B cell (primary cell): Measurements from ENCODE around the gene IL36RN. TPM values are rescaled to one million over a fixed set of nuclear protein-coding genes. Genes with fewer than 3 reads are reported as not detected.

Source experiments
- ATAC-seq: fragments of 200-7000 bp; cut with Tn5 transposase; one replicate; pipeline ENCODE4 v1.10.0; 2021; ENCODE audit warnings: low read depth, mild to moderate bottlenecking, moderate number of reproducible peaks, moderate library complexity
- CTCF ChIA-PET: fragments of 350-600 bp; sonication (Branson Sonifier 250); formaldehyde crosslinking; loops from one replicate; lab custom pipeline; 2021; ENCODE audit warnings: antibody characterized with exemption, inconsistent platforms; lab: Charles Lee
- POLR2A ChIA-PET: fragments of 350-600 bp; sonication (Branson Sonifier 250); formaldehyde crosslinking; loops from one replicate; lab custom pipeline; 2021; ENCODE audit warnings: antibody characterized with exemption; lab: Charles Lee
- DNase-seq: peaks from one replicate; pipeline ENCODE4 v3.0.0; 2013
- H2AFZ ChIP-seq: 2 replicates; pipeline ENCODE4 v1.6.1; 2012; ENCODE audit warnings: mild to moderate bottlenecking, low read depth, low read length; ENCODE audit not compliant: insufficient read depth, poor library complexity, severe bottlenecking
- H3K27ac ChIP-seq, 2 donors: 1 replicate in 1 of 2; 2 replicates in 1 of 2; pipeline ENCODE4 v1.5.1; 2012 to 2013; ENCODE audit warnings: low read length in 2 of 2, mild to moderate bottlenecking in 2 of 2, moderate library complexity in 1 of 2
- H3K27me3 ChIP-seq, 4 experiments: fragments of 200-600 bp in 1 of 4; sonication (generic) in 1 of 4; replicated peaks in 1 of 4; 1 replicate in 2 of 4; 2 replicates in 2 of 4; pipeline versions ENCODE4 v1.6.1 to v1.7.0; 2013 to 2016; ENCODE audit warnings: low read length in 3 of 4, mild to moderate bottlenecking in 2 of 4, mixed read lengths in 1 of 4, moderate library complexity in 1 of 4; ENCODE audit not compliant: insufficient read depth in 4 of 4, control insufficient read depth in 3 of 4; ENCODE audit errors: control extremely low read depth in 1 of 4
- H3K36me3 ChIP-seq, 2 experiments: replicated peaks in 1 of 2; 1 replicate in 1 of 2; 2 replicates in 1 of 2; pipeline versions ENCODE4 v1.6.1 to v1.7.1; 2013; ENCODE audit warnings: low read length in 1 of 2; ENCODE audit not compliant: insufficient read depth in 2 of 2, control insufficient read depth in 1 of 2; ENCODE audit errors: control extremely low read depth in 1 of 2, extremely low read depth in 1 of 2
- H3K4me1 ChIP-seq, 2 donors: fragments of 200-600 bp in 1 of 2; sonication (generic) in 1 of 2; 1 replicate in 1 of 2; 2 replicates in 1 of 2; pipeline versions ENCODE4 v1.5.1 to v1.6.1; 2013 to 2017; ENCODE audit warnings: low read length in 2 of 2; ENCODE audit not compliant: control insufficient read depth in 2 of 2, insufficient read depth in 2 of 2
- H3K4me2 ChIP-seq: replicated peaks from 2 replicates; pipeline ENCODE3; 2012; ENCODE audit warnings: mild to moderate bottlenecking, low read depth, low read length; ENCODE audit not compliant: poor library complexity, severe bottlenecking
- H3K4me3 ChIP-seq, 5 experiments: fragments of 200-600 bp in 1 of 5; sonication (generic) in 1 of 5; 1 replicate in 3 of 5; 2 replicates in 2 of 5; pipeline versions ENCODE4 v1.5.1 to v1.7.0; 2011 to 2016; ENCODE audit warnings: low read length in 4 of 5, mild to moderate bottlenecking in 4 of 5, low read depth in 2 of 5, control low read depth in 1 of 5, moderate library complexity in 1 of 5; ENCODE audit not compliant: insufficient read depth in 1 of 5; ENCODE audit errors: control extremely low read depth in 1 of 5, extremely low read depth in 1 of 5
- H3K79me2 ChIP-seq: fragments of 200-600 bp; sonication (generic); one replicate; pipeline ENCODE4 v1.6.0; 2016; ENCODE audit warnings: low read length; ENCODE audit not compliant: control insufficient read depth, insufficient read depth
- H3K9ac ChIP-seq: fragments of 200-600 bp; sonication (generic); 2 replicates; pipeline ENCODE4 v1.6.1; 2017; ENCODE audit warnings: mild to moderate bottlenecking, low read length, moderate library complexity
- H3K9me3 ChIP-seq, 3 donors: one replicate each; pipeline versions ENCODE4 v1.6.1 to v1.7.1; 2013; ENCODE audit warnings: low read length in 2 of 3; ENCODE audit not compliant: control insufficient read depth in 2 of 3, insufficient read depth in 1 of 3; ENCODE audit errors: control extremely low read depth in 1 of 3
- H4K20me1 ChIP-seq: 2 replicates; pipeline ENCODE4 v1.6.0; 2012; ENCODE audit warnings: mild to moderate bottlenecking, low read length; ENCODE audit not compliant: insufficient read depth, control insufficient read depth, poor library complexity, severe bottlenecking
- H3K27ac Mint-ChIP-seq: one replicate; pipeline ENCODE4 v1.8.0; 2021; ENCODE audit warnings: mixed read lengths
- H3K27me3 Mint-ChIP-seq: one replicate; pipeline ENCODE4 v1.8.0; 2021; ENCODE audit warnings: mixed read lengths
- H3K4me1 Mint-ChIP-seq: one replicate; pipeline ENCODE4 v1.8.0; 2021; ENCODE audit warnings: mixed read lengths
- H3K4me3 Mint-ChIP-seq: one replicate; pipeline ENCODE4 v1.8.0; 2021; ENCODE audit warnings: mixed read lengths
- H3K9me3 Mint-ChIP-seq: one replicate; pipeline ENCODE4 v1.8.0; 2022; ENCODE audit warnings: mixed read lengths; ENCODE audit not compliant: insufficient read depth
- EZH2 ChIP-seq: IDR thresholded peaks from 2 replicates; pipeline ENCODE4 v1.6.1; 2012; ENCODE audit warnings: borderline replicate concordance, low read depth, mild to moderate bottlenecking, moderate library complexity, low read length; ENCODE audit not compliant: insufficient read depth, poor library complexity, severe bottlenecking
- WGBS: methylation state at CpG from one replicate; pipeline ENCODE4 v1.1.5; 2013; ENCODE audit warnings: missing lambda C conversion rate; ENCODE audit not compliant: insufficient coverage; 5-methylcytosine and 5-hydroxymethylcytosine counted together
- intact Hi-C: fragments of 100-400 bp; cut with micrococcal nuclease; formaldehyde crosslinking; loops from one replicate; pipeline ENCODE4 v1.10.0; 2022
- polyA plus RNA-seq: library from polyadenylated mRNA; depleted of rRNA; stranded (reverse); fragments of >200 nt; gene quantifications from 2 replicates; pipeline ENCODE4 v1.2.3, GENCODE V29; 2012
- total RNA-seq, 2 donors: library from RNA; stranded (reverse); fragments of 120-200 nt in 1 of 2; gene quantifications; 1 replicate in 1 of 2; 2 replicates in 1 of 2; pipeline versions ENCODE4 v1.2.3 to v1.2.4, GENCODE V29; 2013 to 2022
- TF ChIP-seq, protein P1 (sequence below): fragments of 200-600 bp; IDR thresholded peaks from one replicate; pipeline ENCODE4 v1.8.0; 2022; ENCODE audit warnings: antibody characterized with exemption, mild to moderate bottlenecking

IL36RN gene
- total and polyA plus RNA-seq, 2 donors (not counting 1 experiment from before 2014, with no cell fraction given): not detected

DNA sequence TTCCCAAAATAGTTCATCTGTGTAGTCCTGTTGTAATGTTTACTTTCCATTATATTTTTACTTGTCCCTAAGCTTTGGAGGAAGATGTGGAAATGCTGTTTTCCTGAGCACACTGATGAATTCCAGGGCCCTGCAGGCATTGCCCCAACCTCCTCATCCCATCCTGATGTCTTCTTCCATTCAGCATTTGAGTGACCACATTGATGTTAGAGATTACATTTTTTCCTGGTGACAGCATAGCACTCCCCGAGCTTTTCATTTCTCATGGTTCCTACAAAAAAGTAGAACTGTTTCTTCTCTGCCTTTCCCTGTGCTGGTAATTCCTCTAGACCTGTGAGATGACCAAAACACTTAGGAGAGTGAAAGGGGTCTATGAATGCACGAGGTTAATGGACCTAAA lies 48.9 kb upstream of the IL36RN start:
- Histone ChIP-seq H3K4me1 (no peaks in the 10 kb centered on the region), H3K4me2 (no peak overlapping the region), H3K36me3 (no peaks in the 10 kb centered on the region), H3K27me3 (peaks cover 0 to 2% (median 0%) of the 10 kb centered on the region in 4 experiments), H3K9ac (no peak overlapping the region), H3K9me3 (no peaks in the 10 kb centered on the region), H3K27ac (no peak overlapping the region), H4K20me1 (no peaks in the 10 kb centered on the region), H3K4me3 (no peak overlapping the region), H3K79me2 (no peaks in the 10 kb centered on the region), H2AFZ (no peak overlapping the region)
- DNase-seq (no peak), ATAC-seq (no peak)
- ChIA-PET CTCF (no interaction called here), POLR2A (no interaction called here)
- intact Hi-C loops: no loop called here
- TF ChIP-seq, protein P1, sequence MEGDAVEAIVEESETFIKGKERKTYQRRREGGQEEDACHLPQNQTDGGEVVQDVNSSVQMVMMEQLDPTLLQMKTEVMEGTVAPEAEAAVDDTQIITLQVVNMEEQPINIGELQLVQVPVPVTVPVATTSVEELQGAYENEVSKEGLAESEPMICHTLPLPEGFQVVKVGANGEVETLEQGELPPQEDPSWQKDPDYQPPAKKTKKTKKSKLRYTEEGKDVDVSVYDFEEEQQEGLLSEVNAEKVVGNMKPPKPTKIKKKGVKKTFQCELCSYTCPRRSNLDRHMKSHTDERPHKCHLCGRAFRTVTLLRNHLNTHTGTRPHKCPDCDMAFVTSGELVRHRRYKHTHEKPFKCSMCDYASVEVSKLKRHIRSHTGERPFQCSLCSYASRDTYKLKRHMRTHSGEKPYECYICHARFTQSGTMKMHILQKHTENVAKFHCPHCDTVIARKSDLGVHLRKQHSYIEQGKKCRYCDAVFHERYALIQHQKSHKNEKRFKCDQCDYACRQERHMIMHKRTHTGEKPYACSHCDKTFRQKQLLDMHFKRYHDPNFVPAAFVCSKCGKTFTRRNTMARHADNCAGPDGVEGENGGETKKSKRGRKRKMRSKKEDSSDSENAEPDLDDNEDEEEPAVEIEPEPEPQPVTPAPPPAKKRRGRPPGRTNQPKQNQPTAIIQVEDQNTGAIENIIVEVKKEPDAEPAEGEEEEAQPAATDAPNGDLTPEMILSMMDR: no peak
- TF ChIP-seq EZH2: no peak
- H3K4me1 Mint-ChIP-seq: no peaks in the 10 kb centered on the region
- no CpG with 5 or more reads among the region's 2 CpGs for WGBS
- peaks cover 38% of the 10 kb centered on the region for H3K27me3 Mint-ChIP-seq
- H3K27ac Mint-ChIP-seq: no peak overlapping the region
- H3K4me3 Mint-ChIP-seq: no peak overlapping the region
- no peaks in the 10 kb centered on the region for H3K9me3 Mint-ChIP-seq

DNA sequence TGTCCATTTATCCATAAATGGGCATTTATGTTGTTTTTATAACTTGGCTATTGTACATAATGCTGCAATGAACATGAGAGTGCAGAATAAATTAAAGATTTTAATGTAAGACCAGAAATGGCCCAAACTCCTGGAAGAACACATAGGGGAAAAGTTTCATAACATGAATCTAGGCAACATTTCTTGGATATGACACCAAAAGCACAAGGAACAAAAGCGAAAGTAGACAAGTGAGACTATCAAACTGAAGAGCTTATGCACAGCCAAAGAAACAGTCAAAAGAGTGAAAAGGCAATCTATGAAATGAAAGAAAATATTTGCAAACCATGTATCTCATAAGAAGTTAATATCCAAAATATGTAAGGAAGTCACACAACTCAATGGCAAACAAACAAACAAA lies 47.9 kb upstream of the IL36RN start:
- POLR2A ChIA-PET: no interaction called here

More for the DNA sequence above, 47.9 kb upstream of the IL36RN start:
- DNase-seq (no peak), ATAC-seq (no peak)
- Histone ChIP-seq H3K9ac (no peak overlapping the region), H3K4me3 (no peak overlapping the region), H3K9me3 (no peaks in the 10 kb centered on the region), H3K4me2 (no peak overlapping the region), H4K20me1 (no peaks in the 10 kb centered on the region), H3K4me1 (no peaks in the 10 kb centered on the region), H2AFZ (no peak overlapping the region), H3K27me3 (peaks cover 0 to 2% (median 0%) of the 10 kb centered on the region in 4 experiments), H3K27ac (no peak overlapping the region), H3K79me2 (no peaks in the 10 kb centered on the region), H3K36me3 (no peaks in the 10 kb centered on the region)
- Mint-ChIP-seq H3K27ac (no peak overlapping the region), H3K4me1 (no peaks in the 10 kb centered on the region), H3K4me3 (no peak overlapping the region), H3K27me3 (peaks cover 33% of the 10 kb centered on the region), H3K9me3 (no peaks in the 10 kb centered on the region)
- intact Hi-C loops: no loop called here
- TF ChIP-seq, protein P1: no peak
- no peak for TF ChIP-seq EZH2
- CTCF ChIA-PET: no interaction called here
- WGBS: no CpG with 5 or more reads among the region's 1 CpG
